Choroid plexus epithelial cell (primary cell): ENCODE data around the gene CPNE5.

Source experiments
- DNase-seq: peaks from one replicate; pipeline ENCODE4 v3.0.0-alpha.2; 2010; ENCODE audit warnings: low read depth
- H3K4me3 ChIP-seq: 2 replicates; pipeline ENCODE4 v1.5.1; 2011; ENCODE audit warnings: low read depth, mild to moderate bottlenecking, control low read depth, low read length, moderate library complexity
- CTCF ChIP-seq: conservative IDR thresholded peaks from 2 replicates; pipeline ENCODE4 v1.5.1; 2011; ENCODE audit warnings: low read depth, mild to moderate bottlenecking, control low read depth, inconsistent platforms, low read length, moderate library complexity

CPNE5 gene

GRCh38 chr6:36720251-36721141, 118.7 kb downstream of the CPNE5 start:
- no peak for DNase-seq
- no peak overlapping the region for H3K4me3 ChIP-seq
- no peak for TF ChIP-seq CTCF

GRCh38 chr6:36719126-36719525, 120.1 kb downstream of the CPNE5 start:
- TF ChIP-seq CTCF: no peak
- no peak for DNase-seq
- H3K4me3 ChIP-seq: no peak overlapping the region

- no peak for TF ChIP-seq CTCF
- no peak overlapping the region for H3K4me3 ChIP-seq
- DNase-seq: no peak
These were observed 120.7 kb downstream of the CPNE5 start for GRCh38 chr6:36718560-36718959.

- no peak overlapping the region for H3K4me3 ChIP-seq
- TF ChIP-seq CTCF: no peak
- DNase-seq: no peak
These were observed 121.2 kb downstream of the CPNE5 start for GRCh38 chr6:36717871-36718540.

GRCh38 chr6:36717231-36717825, 121.9 kb downstream of the CPNE5 start:
- H3K4me3 ChIP-seq: no peak overlapping the region
- no peak for DNase-seq
- no peak for TF ChIP-seq CTCF

- DNase-seq: no peak
- no peak overlapping the region for H3K4me3 ChIP-seq
- no peak for TF ChIP-seq CTCF
These were observed 122.7 kb downstream of the CPNE5 start for GRCh38 chr6:36716476-36717093.
